Activated T-cell treated with anti-CD3 and anti-CD28 coated beads, Interleukin-2, amount 50 U/mL, for 72 hours (primary cell): ENCODE data around the gene NUP93. TPM values are rescaled to one million over a fixed set of nuclear protein-coding genes. Genes with fewer than 3 reads are reported as not detected.
A peak's percentile ranks its signal among the peaks of the same experiment; 100 is the strongest.

Experiments used
- ATAC-seq, 2 donors: fragments of 150-1000 bp; cut with Tn5 transposase; replicated peaks in 1 of 2; 2 replicates each; pipeline ENCODE4 v1.10.0; 2021; ENCODE audit warnings: moderate library complexity in 2 of 2, mild to moderate bottlenecking in 1 of 2
- DNase-seq, 2 donors: peaks; one replicate each; pipeline ENCODE4 v3.0.0; 2021 to 2022; ENCODE audit warnings: mixed read lengths in 1 of 2
- H3K27ac Mint-ChIP-seq: one replicate; pipeline ENCODE4 v1.8.0; 2022; ENCODE audit warnings: mild to moderate bottlenecking, moderate library complexity, mixed read lengths
- H3K27me3 Mint-ChIP-seq: one replicate; pipeline ENCODE4 v1.8.0; 2022; ENCODE audit warnings: low read depth, mixed read lengths
- H3K36me3 Mint-ChIP-seq, 2 donors: one replicate each; pipeline ENCODE4 v1.8.0; 2022; ENCODE audit warnings: mixed read lengths in 2 of 2, mild to moderate bottlenecking in 1 of 2; ENCODE audit not compliant: insufficient read depth in 2 of 2
- H3K4me1 Mint-ChIP-seq: one replicate; pipeline ENCODE4 v1.8.0; 2022; ENCODE audit warnings: low read depth, mixed read lengths
- H3K4me3 Mint-ChIP-seq, 2 donors: one replicate each; pipeline ENCODE4 v1.8.0; 2022; ENCODE audit warnings: mild to moderate bottlenecking in 2 of 2, mixed read lengths in 2 of 2, moderate library complexity in 2 of 2
- H3K9me3 Mint-ChIP-seq, 2 donors: one replicate each; pipeline ENCODE4 v1.8.0; 2022; ENCODE audit warnings: mixed read lengths in 2 of 2
- total RNA-seq, 2 donors: library from RNA; stranded (reverse); gene quantifications; one replicate each; pipeline ENCODE4 v1.2.3, GENCODE V29; 2022

Gene NUP93
- total RNA-seq, 2 donors from 2014 or later = 112 to 155 TPM

GRCh38 chr16:56824804-56825203, 94.9 kb downstream of the NUP93 start:
- no peak overlapping the region for H3K4me3 Mint-ChIP-seq
- no peaks in the 10 kb centered on the region for H3K27me3 Mint-ChIP-seq
- H3K36me3 Mint-ChIP-seq = peaks cover 3 to 17% of the 10 kb centered on the region in 2 donors
- DNase-seq = no peak
- H3K9me3 Mint-ChIP-seq = no peaks in the 10 kb centered on the region
- no peak overlapping the region for H3K27ac Mint-ChIP-seq
- no peaks in the 10 kb centered on the region for H3K4me1 Mint-ChIP-seq
- no peak for ATAC-seq

DNA sequence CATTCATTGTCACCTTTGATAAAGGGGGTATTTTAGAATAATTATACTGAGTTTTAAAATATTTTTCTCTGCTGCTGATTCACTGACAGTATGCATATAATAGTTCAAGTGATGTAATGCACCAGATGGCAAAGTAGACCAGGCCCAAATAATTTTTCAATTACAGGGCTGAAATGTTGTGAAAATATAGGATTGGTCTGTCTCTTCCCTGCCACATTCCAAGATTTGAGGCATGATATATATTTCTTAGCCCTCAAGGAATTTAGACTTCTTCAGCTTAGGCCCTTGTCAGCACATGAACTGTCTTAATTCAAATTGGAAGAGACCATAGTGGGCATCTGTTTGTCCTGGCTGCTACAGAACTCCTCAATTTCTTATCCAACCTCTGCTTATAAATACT, 95.9 kb downstream of the NUP93 start:
- Mint-ChIP-seq H3K9me3 (no peaks in the 10 kb centered on the region), H3K36me3 (peaks cover 2 to 13% of the 10 kb centered on the region in 2 donors)
- no peak for ATAC-seq

DNA sequence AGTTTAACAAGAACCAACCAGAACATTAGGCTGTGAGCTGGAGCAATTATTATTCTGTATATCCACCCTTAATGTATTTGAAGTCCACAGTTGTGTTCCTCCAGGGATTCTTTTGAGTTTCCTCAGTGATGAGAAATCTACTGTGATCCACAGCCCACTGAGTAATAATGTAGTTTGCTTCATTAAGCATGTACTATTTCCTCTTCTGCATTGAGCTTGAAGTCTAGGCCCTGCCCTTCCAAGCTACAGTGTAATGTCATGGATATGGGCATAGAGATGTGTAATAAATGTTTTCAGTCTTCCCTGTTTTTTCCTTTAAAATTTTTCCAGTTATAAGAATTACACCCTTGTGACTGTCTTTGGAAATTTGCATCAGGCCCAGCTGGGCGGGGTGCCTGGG, 98.7 kb downstream of the NUP93 start:
- H3K9me3 Mint-ChIP-seq = no peaks in the 10 kb centered on the region
- ATAC-seq = no peak
- H3K36me3 Mint-ChIP-seq = peaks cover 2 to 11% of the 10 kb centered on the region in 2 donors
- no peak overlapping the region for H3K4me3 Mint-ChIP-seq
- H3K4me1 Mint-ChIP-seq = peaks cover 14% of the 10 kb centered on the region
- no peak for DNase-seq
- no peak overlapping the region for H3K27ac Mint-ChIP-seq
- H3K27me3 Mint-ChIP-seq = no peaks in the 10 kb centered on the region

More for the DNA sequence above, 95.9 kb downstream of the NUP93 start:
- no peak overlapping the region for H3K4me3 Mint-ChIP-seq
- H3K27ac Mint-ChIP-seq = no peak overlapping the region
- no peaks in the 10 kb centered on the region for H3K4me1 Mint-ChIP-seq
- no peak for DNase-seq
- H3K27me3 Mint-ChIP-seq = no peaks in the 10 kb centered on the region

DNA sequence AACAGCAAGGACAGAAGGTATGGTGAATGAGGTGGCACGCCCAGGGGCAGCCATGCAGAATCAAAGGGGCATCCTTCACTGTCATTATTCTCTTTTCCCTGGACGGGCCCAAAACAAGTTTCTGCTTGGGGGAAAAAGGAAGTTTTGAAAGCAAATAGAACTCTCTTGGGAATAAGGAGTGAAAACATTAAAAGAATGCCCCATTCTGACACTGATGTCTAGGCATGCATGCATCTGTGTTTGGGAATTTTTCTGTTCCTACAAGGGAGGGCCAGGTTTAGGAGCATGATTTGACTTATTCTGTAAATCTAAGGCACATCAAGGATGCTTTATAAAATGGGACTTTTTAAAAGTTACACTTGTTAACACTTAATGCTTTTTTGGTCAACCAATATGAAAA, 100.7 kb downstream of the NUP93 start:
- no peaks in the 10 kb centered on the region for H3K9me3 Mint-ChIP-seq
- H3K4me3 Mint-ChIP-seq = no peak overlapping the region
- ATAC-seq (no peak), DNase-seq (no peak)
- peaks cover 14% of the 10 kb centered on the region for H3K4me1 Mint-ChIP-seq
- no peaks in the 10 kb centered on the region for H3K27me3 Mint-ChIP-seq
- H3K36me3 Mint-ChIP-seq = peaks cover 2 to 9% of the 10 kb centered on the region in 2 donors
- H3K27ac Mint-ChIP-seq = no peak overlapping the region

DNA sequence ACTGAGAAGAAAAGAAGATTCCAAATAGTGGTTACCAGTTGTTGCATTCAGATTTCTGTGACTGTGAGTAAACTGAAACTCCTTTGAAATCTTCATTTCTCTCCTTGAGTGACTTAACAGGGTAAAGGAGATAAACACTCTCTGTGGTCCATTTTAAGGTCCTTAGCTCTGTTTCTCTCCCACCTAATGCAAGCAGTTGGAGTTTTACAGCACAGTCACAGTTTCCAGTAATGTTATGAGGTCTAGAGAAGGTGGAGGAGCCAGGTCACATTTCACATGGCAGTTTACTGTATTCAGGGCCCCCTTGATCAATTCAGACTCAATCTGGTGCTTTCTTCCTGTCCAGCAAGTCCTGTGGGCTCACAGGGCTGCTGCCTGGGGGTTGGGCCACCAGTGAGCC, 102.8 kb downstream of the NUP93 start:
- Mint-ChIP-seq H3K27me3 (no peaks in the 10 kb centered on the region), H3K36me3 (peaks cover 2 to 5% of the 10 kb centered on the region in 2 donors), H3K9me3 (no peaks in the 10 kb centered on the region), H3K4me3 (no peak overlapping the region), H3K27ac (peak overlapping the region; percentile 61), H3K4me1 (peaks cover 14% of the 10 kb centered on the region)
- ATAC-seq (peak; percentile 84 to 87), DNase-seq (no peak)

GRCh38 chr16:56833243-56833970, 103.5 kb downstream of the NUP93 start:
- ATAC-seq (peak; percentile 22 to 47), DNase-seq (no peak)

DNA sequence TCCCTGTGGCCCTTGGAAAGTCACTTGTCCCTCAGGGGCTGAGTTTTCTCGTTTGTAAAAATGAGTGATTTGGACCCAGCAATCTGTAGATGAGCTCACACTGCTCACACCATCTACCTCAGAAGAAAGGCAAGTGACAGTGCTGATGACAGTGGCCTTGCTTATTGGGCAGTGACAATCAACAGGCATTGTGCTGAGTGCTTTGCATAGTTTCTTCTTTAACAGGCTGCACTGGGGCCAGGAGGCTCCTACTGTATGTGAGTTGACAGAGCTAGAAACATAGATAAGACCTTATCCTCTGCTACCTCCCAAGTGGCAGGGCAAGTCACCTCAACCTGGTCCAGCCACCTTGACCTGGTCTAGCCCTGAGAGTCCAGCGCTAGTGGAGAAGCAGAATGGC, 105.4 kb downstream of the NUP93 start:
- peaks cover 2 to 11% of the 10 kb centered on the region in 2 donors for H3K36me3 Mint-ChIP-seq
- DNase-seq = no peak

More at GRCh38 chr16:56833243-56833970, 103.5 kb downstream of the NUP93 start:
- peaks cover 2 to 5% of the 10 kb centered on the region in 2 donors for H3K36me3 Mint-ChIP-seq
- H3K27me3 Mint-ChIP-seq = no peaks in the 10 kb centered on the region
- peaks cover 14% of the 10 kb centered on the region for H3K4me1 Mint-ChIP-seq
- peak overlapping the region; percentile 20 for H3K27ac Mint-ChIP-seq
- no peak overlapping the region for H3K4me3 Mint-ChIP-seq
- no peaks in the 10 kb centered on the region for H3K9me3 Mint-ChIP-seq

DNA sequence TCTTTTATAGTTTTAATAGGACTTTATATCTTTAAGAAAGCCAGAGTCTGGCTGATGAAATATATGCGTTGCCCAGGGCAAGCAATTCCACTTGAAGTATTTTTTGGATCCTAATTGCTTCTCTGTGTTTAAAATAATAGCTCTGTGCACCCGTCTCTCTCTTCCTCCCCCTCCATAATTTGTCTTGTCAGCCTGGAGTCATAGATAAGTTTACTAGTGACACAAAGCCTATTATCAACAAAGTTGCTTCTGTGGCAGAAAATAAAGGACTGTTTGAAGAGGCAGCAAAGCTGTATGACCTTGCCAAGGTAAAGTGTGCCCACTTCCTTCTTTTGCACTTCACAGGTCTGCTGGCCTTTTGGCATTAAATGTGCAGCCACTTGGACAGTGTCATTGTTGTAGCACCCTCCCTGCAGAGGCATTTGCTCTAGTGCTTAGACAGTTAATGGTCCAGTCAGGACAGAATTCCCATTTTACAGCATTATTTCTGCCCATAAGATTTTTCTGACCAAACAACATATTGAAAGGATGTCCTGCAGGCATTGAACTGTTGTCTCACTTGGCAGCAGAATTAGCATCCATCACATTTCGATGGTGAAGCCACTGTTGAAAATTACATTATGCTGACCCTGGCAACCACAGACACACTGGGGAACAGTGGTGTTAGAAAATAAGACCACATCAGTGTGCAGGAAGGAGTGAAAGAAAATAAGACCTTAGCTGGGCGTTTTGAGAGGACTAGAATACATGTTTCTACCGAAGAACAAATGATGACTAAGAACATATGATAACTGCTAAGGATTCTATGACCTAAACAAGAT, 106.7 kb downstream of the NUP93 start:
- no peak for DNase-seq
- Mint-ChIP-seq H3K4me1 (peaks cover 14% of the 10 kb centered on the region), H3K36me3 (peaks cover 4 to 13% of the 10 kb centered on the region in 2 donors), H3K27me3 (no peaks in the 10 kb centered on the region), H3K4me3 (no peak overlapping the region), H3K9me3 (no peaks in the 10 kb centered on the region), H3K27ac (no peak overlapping the region)
- no peak for ATAC-seq

More for the DNA sequence above, 105.4 kb downstream of the NUP93 start:
- Mint-ChIP-seq H3K4me3 (no peak overlapping the region), H3K27ac (no peak overlapping the region), H3K4me1 (peaks cover 14% of the 10 kb centered on the region), H3K9me3 (no peaks in the 10 kb centered on the region), H3K27me3 (no peaks in the 10 kb centered on the region)
- ATAC-seq = no peak

GRCh38 chr16:56838622-56839337, 108.9 kb downstream of the NUP93 start:
- Mint-ChIP-seq H3K27me3 (no peaks in the 10 kb centered on the region), H3K27ac (no peak overlapping the region), H3K4me3 (no peak overlapping the region), H3K9me3 (no peaks in the 10 kb centered on the region), H3K36me3 (peaks cover 2 to 17% of the 10 kb centered on the region in 2 donors), H3K4me1 (no peaks in the 10 kb centered on the region)
- ATAC-seq (no peak), DNase-seq (no peak)

- no peak for DNase-seq
- no peak for ATAC-seq
- H3K4me3 Mint-ChIP-seq = no peak overlapping the region
- H3K4me1 Mint-ChIP-seq = no peaks in the 10 kb centered on the region
- no peaks in the 10 kb centered on the region for H3K27me3 Mint-ChIP-seq
- H3K27ac Mint-ChIP-seq = no peak overlapping the region
- H3K36me3 Mint-ChIP-seq = peaks cover 2 to 19% of the 10 kb centered on the region in 2 donors
- H3K9me3 Mint-ChIP-seq = no peaks in the 10 kb centered on the region
These were observed 111.3 kb downstream of the NUP93 start for GRCh38 chr16:56841233-56841632.

GRCh38 chr16:56841659-56842058, 111.7 kb downstream of the NUP93 start:
- Mint-ChIP-seq H3K36me3 (peaks cover 2 to 19% of the 10 kb centered on the region in 2 donors), H3K27ac (peak overlapping the region; percentile 67), H3K4me1 (peaks cover 1% of the 10 kb centered on the region), H3K9me3 (no peaks in the 10 kb centered on the region), H3K27me3 (no peaks in the 10 kb centered on the region), H3K4me3 (no peak overlapping the region)
- DNase-seq = no peak
- ATAC-seq = no peak

GRCh38 chr16:56842133-56842532, 112.2 kb downstream of the NUP93 start:
- H3K9me3 Mint-ChIP-seq = no peaks in the 10 kb centered on the region
- H3K4me3 Mint-ChIP-seq = no peak overlapping the region
- peaks cover 6% of the 10 kb centered on the region for H3K4me1 Mint-ChIP-seq
- H3K27ac Mint-ChIP-seq = no peak overlapping the region
- no peak for DNase-seq
- ATAC-seq = no peak
- no peaks in the 10 kb centered on the region for H3K27me3 Mint-ChIP-seq
- peaks cover 2 to 19% of the 10 kb centered on the region in 2 donors for H3K36me3 Mint-ChIP-seq

- Mint-ChIP-seq H3K4me1 (peaks cover 25% of the 10 kb centered on the region), H3K27ac (no peak overlapping the region), H3K27me3 (no peaks in the 10 kb centered on the region), H3K36me3 (peaks cover 2 to 19% of the 10 kb centered on the region in 2 donors), H3K9me3 (no peaks in the 10 kb centered on the region), H3K4me3 (no peak overlapping the region)
- ATAC-seq (no peak), DNase-seq (no peak)
These were observed 114.1 kb downstream of the NUP93 start for GRCh38 chr16:56844056-56844455.
